ENCODE results near the gene PRR23A. TPM values are rescaled to one million over a fixed set of nuclear protein-coding genes. Genes with fewer than 3 reads are reported as not detected.

PRR23A gene
- total RNA-seq, 1 donor from 2014 or later = not detected

- no peak for DNase-seq (ENCODE audit: low read depth in 2 of 2)
Measured at GRCh38 chr3:138972941-138973340, 33.1 kb downstream of the PRR23A start.

DNA sequence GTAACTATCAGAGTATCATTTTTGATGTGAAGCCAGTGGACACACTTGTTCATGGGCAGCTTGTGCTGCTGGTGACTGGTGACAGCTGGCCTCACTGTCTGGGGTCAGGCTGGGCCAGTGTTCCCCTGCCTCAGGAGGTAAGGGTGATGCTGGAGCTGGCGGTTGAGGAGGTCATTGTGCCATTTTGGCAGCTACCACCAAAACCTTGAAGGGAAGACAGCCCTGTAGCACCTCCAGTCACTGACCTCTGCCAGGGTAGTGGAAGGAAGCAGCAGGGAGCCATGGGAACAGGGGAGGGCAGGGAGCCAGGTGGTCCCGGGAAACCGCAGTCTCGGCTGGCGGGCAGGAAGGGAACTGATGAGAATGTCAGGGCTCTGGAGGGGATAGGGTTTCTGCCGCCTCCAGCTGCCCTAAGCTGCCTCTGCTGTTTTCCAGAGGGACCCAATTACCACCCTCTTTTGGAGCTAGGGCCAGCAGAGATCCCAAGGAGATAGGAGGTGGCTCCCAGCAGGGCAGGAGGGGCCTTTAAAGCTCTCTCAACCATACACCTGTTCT lies 34.2 kb downstream of the PRR23A start:
- no peak for DNase-seq (ENCODE audit: low read depth in 2 of 2)

DNA sequence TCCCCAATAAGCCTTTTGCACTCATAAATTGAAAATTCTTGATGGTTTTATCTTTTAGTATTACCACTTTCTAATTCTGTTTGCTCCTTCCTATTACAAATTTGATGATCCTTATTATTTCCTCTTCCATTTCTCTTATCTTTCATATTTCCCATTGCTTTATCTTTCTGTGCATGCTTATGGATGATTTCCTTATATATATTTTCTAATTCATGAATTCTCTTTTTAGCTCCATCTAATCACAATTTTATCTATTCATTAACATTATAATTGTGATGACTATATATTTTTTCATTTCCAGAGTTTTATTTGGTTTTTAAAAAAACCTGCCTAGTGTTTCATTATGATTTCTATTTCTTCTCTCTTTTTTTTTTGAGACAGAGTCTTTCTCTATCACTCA lies 41.1 kb downstream of the PRR23A start:
- DNase-seq (ENCODE audit: low read depth in 2 of 2) = no peak

- no peak for DNase-seq (ENCODE audit: low read depth in 2 of 2)
Measured at GRCh38 chr3:138964264-138964663, 41.8 kb downstream of the PRR23A start.

DNA sequence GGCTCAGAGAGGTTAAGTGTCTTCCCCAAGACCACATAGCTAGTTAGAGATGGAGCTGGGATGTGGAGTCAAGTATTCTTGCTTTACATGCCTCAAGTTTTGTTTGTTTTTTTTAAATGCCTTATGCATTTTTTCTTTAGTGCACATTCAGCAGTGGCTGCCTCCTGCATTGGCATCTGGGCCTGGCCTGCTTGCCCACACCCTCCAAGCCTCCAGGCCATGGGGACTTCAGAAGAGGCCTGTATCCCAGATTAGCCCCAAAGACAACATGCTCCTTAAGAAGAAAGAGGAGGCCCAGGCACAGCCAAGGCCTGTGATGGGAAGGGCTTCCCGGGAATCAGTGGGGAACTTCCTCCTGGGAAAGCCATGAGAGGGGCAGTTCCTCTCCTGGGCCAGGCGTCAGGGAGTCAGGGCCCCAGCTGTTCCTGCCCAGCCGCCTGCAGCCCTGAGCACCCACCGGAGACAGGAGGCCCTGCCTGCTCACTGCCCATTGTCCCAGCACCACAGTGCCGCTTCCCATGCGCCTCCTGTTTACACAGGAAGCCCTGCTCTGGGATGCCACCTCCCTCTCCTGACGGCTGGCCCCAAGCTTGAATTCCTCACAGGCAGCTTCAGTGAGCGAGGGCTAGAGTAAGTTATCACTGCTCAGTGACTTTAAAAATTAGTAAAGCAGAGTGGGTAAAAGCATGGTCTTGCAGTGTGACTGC lies 43.1 kb downstream of the PRR23A start:
- no peak for DNase-seq (ENCODE audit: low read depth in 2 of 2)

DNA sequence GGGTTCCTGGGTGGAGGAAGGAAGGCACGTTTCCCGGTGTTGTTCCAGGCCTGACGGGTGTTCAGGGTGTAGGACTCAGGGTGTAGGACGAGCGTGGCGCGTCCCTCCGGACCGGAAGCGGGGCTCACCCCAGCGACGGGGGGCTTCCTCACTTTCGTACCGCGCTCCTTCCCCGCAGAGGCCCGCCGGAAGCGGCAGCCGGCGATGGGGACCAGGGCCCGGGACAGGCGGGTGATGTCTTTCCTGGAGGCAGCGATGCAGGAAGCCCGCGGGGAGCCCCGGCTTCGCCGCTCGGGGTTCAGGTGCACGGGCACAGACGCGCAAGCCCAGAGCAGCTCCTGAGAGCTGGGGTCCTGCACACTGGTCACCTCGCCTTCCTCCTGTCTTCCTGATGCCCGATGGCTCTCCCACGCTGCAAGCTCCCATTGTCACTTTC lies 45.6 kb downstream of the PRR23A start:
- no peak for DNase-seq (ENCODE audit: low read depth in 2 of 2)

Other genes with a start within 250 kb of the PRR23A start
- 12.3 and 14.4 TPM in 2 replicates for gene PIK3CB, start 171.3 kb downstream of the PRR23A start, total RNA-seq
- under 0.01 TPM in 1 of 2 replicates, not detected in the other for gene FOXL2, start 59.1 kb downstream of the PRR23A start, total RNA-seq
- gene FOXL2NB, start 59.1 kb downstream of the PRR23A start, total RNA-seq = under 0.01 TPM in 1 of 2 replicates, not detected in the other
- gene PRR23B, start 14.7 kb upstream of the PRR23A start, total RNA-seq = not detected in 2 replicates
- gene PRR23C, start 38.6 kb upstream of the PRR23A start, total RNA-seq = not detected in 2 replicates